ENCODE measurements around the gene TMEM74B. TPM values are rescaled to one million over a fixed set of nuclear protein-coding genes. Genes with fewer than 3 reads are reported as not detected.

Gene TMEM74B
- total and polyA plus RNA-seq, 2 donors (not counting 1 experiment from before 2014, with no cell fraction given), result 0.42 to 1.4 TPM

DNA sequence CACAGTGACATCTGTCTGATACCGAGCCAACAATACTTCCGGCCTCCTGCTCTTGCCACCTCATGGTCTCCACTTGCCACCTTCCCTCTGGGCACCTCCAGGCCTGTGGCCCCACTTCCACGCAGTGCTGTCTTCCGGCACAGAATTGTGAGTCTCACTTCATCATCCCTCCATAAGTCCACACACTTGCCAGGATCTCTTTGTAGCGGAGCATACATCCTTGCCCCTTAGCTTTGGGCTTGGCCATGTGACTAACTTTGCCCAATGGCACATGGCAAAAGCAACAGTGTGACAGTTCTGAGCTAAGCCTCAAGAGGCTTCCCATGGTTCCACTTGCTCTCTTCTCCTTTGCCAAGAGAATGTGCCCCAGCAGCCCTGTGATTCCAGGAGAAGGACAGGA is 14.0 kb upstream of the TMEM74B start:
- no peak overlapping the region for H3K27ac Mint-ChIP-seq
- DNase-seq (no peak), ATAC-seq (ENCODE audit: low read depth) (no peak)
- intact Hi-C loops (cut with micrococcal nuclease), result no loop called here
- Histone ChIP-seq H2AFZ (ENCODE audit: insufficient read depth, low read depth, low read length, poor library complexity, severe bottlenecking) (no peak overlapping the region), H3K4me3 (ENCODE audit: control extremely low read depth in 1 of 5, extremely low read depth in 1 of 5, insufficient read depth in 1 of 5, low read depth in 2 of 5, low read length in 4 of 5) (no peak overlapping the region), H3K9me3 (ENCODE audit: control extremely low read depth in 1 of 3, control insufficient read depth in 2 of 3, insufficient read depth in 1 of 3, low read length in 2 of 3) (no peaks in the 10 kb centered on the region), H3K4me2 (replicated peaks; ENCODE audit: low read depth, low read length, poor library complexity, severe bottlenecking) (no peak overlapping the region), H4K20me1 (ENCODE audit: control insufficient read depth, insufficient read depth, low read length, poor library complexity, severe bottlenecking) (no peaks in the 10 kb centered on the region), H3K4me1 (ENCODE audit: control insufficient read depth in 2 of 2, insufficient read depth in 2 of 2, low read length in 2 of 2) (no peaks in the 10 kb centered on the region), H3K36me3 (replicated peaks in 1 of 2; ENCODE audit: control extremely low read depth in 1 of 2, control insufficient read depth in 1 of 2, extremely low read depth in 1 of 2, insufficient read depth in 2 of 2, low read length in 1 of 2) (no peaks in the 10 kb centered on the region), H3K79me2 (ENCODE audit: control insufficient read depth, insufficient read depth, low read length) (no peaks in the 10 kb centered on the region), H3K27ac (ENCODE audit: low read length in 2 of 2) (no peak overlapping the region), H3K27me3 (replicated peaks in 1 of 4; ENCODE audit: control extremely low read depth in 1 of 4, control insufficient read depth in 3 of 4, insufficient read depth in 4 of 4, low read length in 3 of 4) (peaks cover 0 to 12% (median 0%) of the 10 kb centered on the region in 4 experiments), H3K9ac (ENCODE audit: low read length) (no peak overlapping the region)
- peaks cover 4% of the 10 kb centered on the region for H3K9me3 Mint-ChIP-seq (ENCODE audit: insufficient read depth)
- WGBS (ENCODE audit: insufficient coverage), result 98% methylated on average over 5 of the region's 5 CpGs
- no peaks in the 10 kb centered on the region for H3K4me1 Mint-ChIP-seq
- CTCF ChIA-PET, result no interaction called here
- H3K4me3 Mint-ChIP-seq, result no peak overlapping the region
- H3K27me3 Mint-ChIP-seq, result peaks cover 30% of the 10 kb centered on the region
- TF ChIP-seq, protein P1, sequence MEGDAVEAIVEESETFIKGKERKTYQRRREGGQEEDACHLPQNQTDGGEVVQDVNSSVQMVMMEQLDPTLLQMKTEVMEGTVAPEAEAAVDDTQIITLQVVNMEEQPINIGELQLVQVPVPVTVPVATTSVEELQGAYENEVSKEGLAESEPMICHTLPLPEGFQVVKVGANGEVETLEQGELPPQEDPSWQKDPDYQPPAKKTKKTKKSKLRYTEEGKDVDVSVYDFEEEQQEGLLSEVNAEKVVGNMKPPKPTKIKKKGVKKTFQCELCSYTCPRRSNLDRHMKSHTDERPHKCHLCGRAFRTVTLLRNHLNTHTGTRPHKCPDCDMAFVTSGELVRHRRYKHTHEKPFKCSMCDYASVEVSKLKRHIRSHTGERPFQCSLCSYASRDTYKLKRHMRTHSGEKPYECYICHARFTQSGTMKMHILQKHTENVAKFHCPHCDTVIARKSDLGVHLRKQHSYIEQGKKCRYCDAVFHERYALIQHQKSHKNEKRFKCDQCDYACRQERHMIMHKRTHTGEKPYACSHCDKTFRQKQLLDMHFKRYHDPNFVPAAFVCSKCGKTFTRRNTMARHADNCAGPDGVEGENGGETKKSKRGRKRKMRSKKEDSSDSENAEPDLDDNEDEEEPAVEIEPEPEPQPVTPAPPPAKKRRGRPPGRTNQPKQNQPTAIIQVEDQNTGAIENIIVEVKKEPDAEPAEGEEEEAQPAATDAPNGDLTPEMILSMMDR (IDR thresholded peaks at IDR 0.05), result no peak
- no peak for TF ChIP-seq EZH2 (IDR thresholded peaks at IDR 0.05; ENCODE audit: borderline replicate concordance, insufficient read depth, low read depth, low read length, poor library complexity, severe bottlenecking)
- POLR2A ChIA-PET, result no interaction called here

DNA sequence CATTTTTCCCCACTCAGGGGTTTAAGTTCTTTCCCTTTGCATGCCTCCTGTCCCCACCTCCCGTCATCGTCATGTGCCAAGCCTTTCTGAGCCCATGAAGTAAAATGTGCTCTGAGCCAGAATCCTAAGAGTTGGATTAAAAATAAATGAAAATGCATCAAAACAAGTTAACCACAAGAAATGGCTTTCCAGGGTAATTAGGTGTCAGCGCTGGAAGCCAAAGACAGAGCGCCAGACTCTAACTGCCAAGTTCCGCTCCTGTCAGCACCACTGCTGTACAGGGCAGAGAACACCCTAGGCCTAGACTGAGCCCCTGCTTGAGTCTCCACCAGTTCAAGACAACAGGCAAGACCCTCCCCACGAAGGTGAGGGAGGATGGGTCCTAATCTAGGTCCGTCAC is 13.0 kb upstream of the TMEM74B start:
- H3K9me3 Mint-ChIP-seq (ENCODE audit: insufficient read depth), result peaks cover 4% of the 10 kb centered on the region
- Histone ChIP-seq H3K27me3 (replicated peaks in 1 of 4; ENCODE audit: control extremely low read depth in 1 of 4, control insufficient read depth in 3 of 4, insufficient read depth in 4 of 4, low read length in 3 of 4) (peaks cover 0 to 9% (median 0%) of the 10 kb centered on the region in 4 experiments), H3K4me3 (ENCODE audit: control extremely low read depth in 1 of 5, extremely low read depth in 1 of 5, insufficient read depth in 1 of 5, low read depth in 2 of 5, low read length in 4 of 5) (no peak overlapping the region), H3K9me3 (ENCODE audit: control extremely low read depth in 1 of 3, control insufficient read depth in 2 of 3, insufficient read depth in 1 of 3, low read length in 2 of 3) (no peaks in the 10 kb centered on the region), H3K4me1 (ENCODE audit: control insufficient read depth in 2 of 2, insufficient read depth in 2 of 2, low read length in 2 of 2) (no peaks in the 10 kb centered on the region), H3K79me2 (ENCODE audit: control insufficient read depth, insufficient read depth, low read length) (no peaks in the 10 kb centered on the region), H2AFZ (ENCODE audit: insufficient read depth, low read depth, low read length, poor library complexity, severe bottlenecking) (no peak overlapping the region), H3K36me3 (replicated peaks in 1 of 2; ENCODE audit: control extremely low read depth in 1 of 2, control insufficient read depth in 1 of 2, extremely low read depth in 1 of 2, insufficient read depth in 2 of 2, low read length in 1 of 2) (no peaks in the 10 kb centered on the region), H3K27ac (ENCODE audit: low read length in 2 of 2) (no peak overlapping the region), H4K20me1 (ENCODE audit: control insufficient read depth, insufficient read depth, low read length, poor library complexity, severe bottlenecking) (no peaks in the 10 kb centered on the region), H3K4me2 (replicated peaks; ENCODE audit: low read depth, low read length, poor library complexity, severe bottlenecking) (no peak overlapping the region), H3K9ac (ENCODE audit: low read length) (no peak overlapping the region)
- H3K27me3 Mint-ChIP-seq, result peaks cover 33% of the 10 kb centered on the region
- TF ChIP-seq, protein P1 (IDR thresholded peaks at IDR 0.05), result no peak
- TF ChIP-seq EZH2 (IDR thresholded peaks at IDR 0.05; ENCODE audit: borderline replicate concordance, insufficient read depth, low read depth, low read length, poor library complexity, severe bottlenecking), result no peak
- H3K4me1 Mint-ChIP-seq, result no peaks in the 10 kb centered on the region
- ChIA-PET POLR2A (no interaction called here), CTCF (no interaction called here)
- WGBS (ENCODE audit: insufficient coverage), result 100% methylated on average over 4 of the region's 7 CpGs
- intact Hi-C loops (cut with micrococcal nuclease), result no loop called here
- ATAC-seq (ENCODE audit: low read depth) (no peak), DNase-seq (no peak)
- H3K4me3 Mint-ChIP-seq, result no peak overlapping the region
- H3K27ac Mint-ChIP-seq, result no peak overlapping the region
